Psoas muscle (tissue), 8 donors: ENCODE measurements around the gene SCN3A. TPM values are rescaled to one million over a fixed set of nuclear protein-coding genes. Genes with fewer than 3 reads are reported as not detected.

Experiments used
- ATAC-seq, 4 donors: fragments of 200-7000 bp; cut with Tn5 transposase; one replicate each; pipeline ENCODE4 v1.9.1; 2020; ENCODE audit warnings: moderate library complexity in 3 of 4, mild to moderate bottlenecking in 2 of 4
- DNase-seq, 2 donors: peaks; one replicate each; pipeline ENCODE4 v3.0.0-alpha.2; 2020
- H3K27ac ChIP-seq: fragments of 200-600 bp; one replicate; pipeline ENCODE4 v1.8.0; 2022
- H3K27me3 ChIP-seq, 3 donors: fragments of 200-600 bp in 1 of 3; one replicate each; pipeline versions ENCODE4 v1.6.1 to v1.8.0; 2013 to 2022; ENCODE audit warnings: low read length in 2 of 3, mild to moderate bottlenecking in 2 of 3, moderate library complexity in 1 of 3; ENCODE audit not compliant: insufficient read depth in 3 of 3
- H3K36me3 ChIP-seq, 2 donors: fragments of 200-600 bp in 1 of 2; one replicate each; pipeline versions ENCODE4 v1.6.1 to v1.8.0; 2013 to 2022; ENCODE audit warnings: low read depth in 1 of 2, mild to moderate bottlenecking in 1 of 2, moderate library complexity in 1 of 2; ENCODE audit not compliant: insufficient read depth in 1 of 2
- H3K4me1 ChIP-seq: fragments of 200-600 bp; one replicate; pipeline ENCODE4 v1.8.0; 2022
- H3K4me3 ChIP-seq: fragments of 200-600 bp; one replicate; pipeline ENCODE4 v1.8.0; 2022; ENCODE audit warnings: mild to moderate bottlenecking
- H3K9me3 ChIP-seq: fragments of 200-600 bp; one replicate; pipeline ENCODE4 v1.8.0; 2022
- CTCF ChIP-seq: fragments of 200-600 bp; IDR thresholded peaks from one replicate; pipeline ENCODE4 v1.8.0; 2022; ENCODE audit warnings: antibody characterized with exemption
- WGBS, 3 donors: extraction: QIAGEN DNeasy Blood & Tissue Kit; methylation state at CpG; one replicate each; pipeline versions ENCODE4 v1.1.6 to v1.1.7; 2013; 5-methylcytosine and 5-hydroxymethylcytosine counted together
- intact Hi-C, 2 donors: fragments of 100-400 bp; cut with DNase I; formaldehyde crosslinking; loops; one replicate each; pipeline versions ENCODE4 v1.11.0 to v1.14.2; 2022
- polyA plus RNA-seq, 3 donors: library from polyadenylated mRNA; stranded (reverse); fragments of 200-250 nt; gene quantifications; one replicate each; pipeline ENCODE4 v1.2.3, GENCODE V29; 2013
- total RNA-seq, 4 donors: library from RNA; stranded (reverse); fragmentation: NEBNext Ultra II Directional in 2 of 4; extraction: Animal tissue kit (Norgen Biotek cat#: 25700) in 2 of 4; gene quantifications; one replicate each; pipeline versions ENCODE4 v1.2.1 to v1.2.4, GENCODE V29; 2021 to 2023
- donor health status: healthy with polysubstance abuse.
- donor health status: DM: no; HTN: no; CAD: no; lungs with moderate emphysema.
- donor health status: Bipolar disorder and iron deficiency.
- donor health status: healthy.
- donor health status: DM: yes; HTN: yes; CAD: no.
- donor health status: DM: no; HTN: no; CAD: no.
- donor health status: DM: no; HTN: no; CAD: no.
- donor health status: DM: yes; HTN: yes; CAD: no.

SCN3A gene
- total and polyA plus RNA-seq, 7 donors = 0.10 to 1.7 (median 0.58) TPM

- no peak for DNase-seq
- Histone ChIP-seq H3K27ac (no peak overlapping the region), H3K36me3 (no peaks in the 10 kb centered on the region), H3K4me3 (no peak overlapping the region), H3K4me1 (no peaks in the 10 kb centered on the region), H3K27me3 (no peaks in the 10 kb centered on the region), H3K9me3 (no peaks in the 10 kb centered on the region)
- TF ChIP-seq CTCF = no peak
- no peak for ATAC-seq
- intact Hi-C loops = no loop called here
These were observed 135.4 kb downstream of the SCN3A start for GRCh38 chr2:165068487-165068757.

DNA sequence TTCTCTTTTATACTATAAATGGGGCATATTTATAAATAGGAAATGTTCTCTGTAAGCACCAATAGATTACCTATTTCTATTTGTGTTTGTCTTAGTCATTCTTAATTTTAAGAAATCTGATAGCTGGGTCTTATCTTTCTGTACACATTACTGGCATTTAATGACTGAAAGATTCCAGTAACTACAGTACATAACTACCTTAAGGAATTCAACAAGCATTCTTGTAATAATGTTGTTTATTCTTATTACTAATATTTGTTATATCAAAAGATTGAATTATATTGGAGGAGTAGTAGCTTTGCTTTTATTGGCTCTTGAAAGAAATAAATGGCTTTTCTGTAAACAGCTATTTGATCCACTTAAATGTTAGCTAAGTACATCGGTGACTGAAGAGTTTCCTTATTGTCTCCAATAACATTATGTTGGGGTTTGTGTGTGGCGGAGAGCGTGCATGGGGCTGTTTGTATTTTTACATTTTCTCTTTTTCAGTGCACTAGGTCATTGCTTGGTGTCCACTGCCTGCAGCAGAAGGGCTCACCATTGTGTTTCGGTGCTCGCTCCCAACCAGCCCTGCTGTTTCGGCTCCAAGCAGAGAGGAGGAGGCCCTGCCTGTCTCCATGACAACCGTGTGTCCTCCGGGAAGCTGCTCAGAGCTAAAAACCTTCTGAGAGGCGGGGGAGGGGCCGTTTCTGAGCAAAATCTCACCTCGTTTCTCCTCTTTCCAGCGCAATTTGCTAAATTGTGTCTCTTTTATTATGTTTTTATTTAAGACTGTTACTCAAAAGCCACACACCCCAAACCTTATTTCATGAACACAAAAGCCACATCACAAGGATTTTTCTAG lies 136.0 kb downstream of the SCN3A start:
- Histone ChIP-seq H3K4me1 (no peaks in the 10 kb centered on the region), H3K9me3 (no peaks in the 10 kb centered on the region), H3K27ac (no peak overlapping the region), H3K36me3 (no peaks in the 10 kb centered on the region), H3K4me3 (no peak overlapping the region), H3K27me3 (no peaks in the 10 kb centered on the region)
- intact Hi-C loops = no loop called here
- DNase-seq (no peak), ATAC-seq (no peak)
- 4 to 7% (median 5%) methylated on average over 12 of the region's 12 CpGs for WGBS, 3 donors
- no peak for TF ChIP-seq CTCF

GRCh38 chr2:165064743-165065142 lies 139.1 kb downstream of the SCN3A start:
- intact Hi-C loops = no loop called here
- no peaks in the 10 kb centered on the region for H3K27me3 ChIP-seq
- no peaks in the 10 kb centered on the region for H3K36me3 ChIP-seq
- H3K4me1 ChIP-seq = no peaks in the 10 kb centered on the region
- WGBS, 3 donors = 76 to 86% (median 77%) methylated on average over 3 of the region's 3 CpGs
- DNase-seq = no peak
- no peaks in the 10 kb centered on the region for H3K9me3 ChIP-seq
- no peak overlapping the region for H3K4me3 ChIP-seq
- no peak for ATAC-seq
- H3K27ac ChIP-seq = no peak overlapping the region
- TF ChIP-seq CTCF = no peak

DNA sequence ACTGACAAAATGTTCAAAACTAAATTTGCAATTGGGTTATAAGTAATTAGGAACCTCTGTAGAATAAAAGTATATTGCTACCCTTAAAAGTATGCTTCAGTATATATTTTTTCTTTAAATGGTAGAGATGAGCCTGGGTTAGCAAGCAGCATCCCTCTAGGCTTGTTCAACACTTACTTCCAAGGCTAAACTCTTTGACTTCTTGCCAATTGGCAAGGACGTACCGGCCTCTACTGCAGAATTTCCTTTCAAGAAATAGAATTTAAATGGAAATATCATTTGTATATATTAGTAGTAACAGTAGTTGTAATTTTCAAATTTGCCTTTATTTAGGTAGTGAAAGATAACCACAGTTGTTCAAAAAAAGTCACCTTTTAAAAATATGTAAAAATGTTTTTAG lies 143.4 kb downstream of the SCN3A start:
- intact Hi-C loops = no loop called here
- H3K4me3 ChIP-seq = no peak overlapping the region
- no peak for TF ChIP-seq CTCF
- no peak for DNase-seq
- no peaks in the 10 kb centered on the region for H3K36me3 ChIP-seq
- no peaks in the 10 kb centered on the region for H3K27me3 ChIP-seq
- no peaks in the 10 kb centered on the region for H3K4me1 ChIP-seq
- no peak overlapping the region for H3K27ac ChIP-seq
- no peak for ATAC-seq
- 37 to 41% (median 39%) methylated on average over 2 of the region's 2 CpGs for WGBS, 3 donors
- H3K9me3 ChIP-seq = no peaks in the 10 kb centered on the region
